MCF 10A (cell line): ENCODE data around the gene CDIP1. TPM values are rescaled to one million over a fixed set of nuclear protein-coding genes. Genes with fewer than 3 reads are reported as not detected.

Experiments
- BruUV-seq: library from RNA; stranded (reverse); fragments of 400-500 nt; replicated peaks from 2 replicates; lab custom pipeline; 2021; lab: Mats Ljungman, UMichigan
- CTCF ChIA-PET: fragments of 300-600 bp; sonication (Branson Sonifier 250); formaldehyde crosslinking; extraction: SDS; loops from one replicate; lab custom pipeline; 2021; ENCODE audit warnings: antibody characterized with exemption, inconsistent platforms; lab: Yijun Ruan, JAX
- POLR2A ChIA-PET: fragments of 300-600, 350-650 bp; sonication (Branson Sonifier 250); formaldehyde crosslinking; extraction: SDS; loops from one replicate; lab custom pipeline; 2020; ENCODE audit warnings: antibody characterized with exemption, inconsistent platforms; lab: Yijun Ruan, JAX
- DNase-seq: peaks from one replicate; pipeline ENCODE4 v3.0.0-alpha.2; 2018; ENCODE audit not compliant: unreplicated experiment
- H3K27ac Mint-ChIP-seq: one replicate; pipeline ENCODE4 v1.8.0; 2022; ENCODE audit warnings: mild to moderate bottlenecking, low read depth, mixed read lengths; ENCODE audit not compliant: unreplicated experiment
- H3K27me3 Mint-ChIP-seq: one replicate; pipeline ENCODE4 v1.8.0; 2022; ENCODE audit warnings: mixed read lengths; ENCODE audit not compliant: insufficient read depth, unreplicated experiment
- H3K36me3 Mint-ChIP-seq: one replicate; pipeline ENCODE4 v1.8.0; 2022; ENCODE audit warnings: mild to moderate bottlenecking, moderate library complexity, mixed read lengths; ENCODE audit not compliant: insufficient read depth, unreplicated experiment
- H3K4me1 Mint-ChIP-seq: one replicate; pipeline ENCODE4 v1.8.0; 2022; ENCODE audit warnings: mixed read lengths; ENCODE audit not compliant: insufficient read depth, unreplicated experiment
- H3K4me3 Mint-ChIP-seq: one replicate; pipeline ENCODE4 v1.8.0; 2022; ENCODE audit warnings: mild to moderate bottlenecking, moderate library complexity, mixed read lengths; ENCODE audit not compliant: unreplicated experiment
- H3K9me3 Mint-ChIP-seq: one replicate; pipeline ENCODE4 v1.8.0; 2022; ENCODE audit warnings: mixed read lengths; ENCODE audit not compliant: unreplicated experiment
- intact Hi-C: fragments of 100-400 bp; cut with micrococcal nuclease; formaldehyde crosslinking; loops from 2 replicates; pipeline ENCODE4 v1.14.1; 2022
- total RNA-seq: library from RNA; stranded (reverse); gene quantifications from 2 replicates; pipeline ENCODE4 v1.2.3, GENCODE V29; 2022
- TF ChIP-seq, protein P1 (sequence below): fragments of 200-600 bp; IDR thresholded peaks from one replicate; pipeline ENCODE4 v1.8.0; 2022; ENCODE audit warnings: antibody characterized with exemption, mild to moderate bottlenecking; ENCODE audit not compliant: unreplicated experiment

The CDIP1 gene
- total RNA-seq, 1 experiment from 2014 or later: 6.0 TPM

- no peak for DNase-seq
- intact Hi-C loops: no loop called here
- POLR2A ChIA-PET: no interaction called here
- CTCF ChIA-PET: interaction anchor here (0.9 to 1.7 kb wide), 2 partner anchors 21 to 47 kb away, joined by 3 to 5 read pairs; no protein-coding TSS in a partner anchor
- H3K36me3 Mint-ChIP-seq: no peaks in the 10 kb centered on the region
- no peaks in the 10 kb centered on the region for H3K4me1 Mint-ChIP-seq
- no peaks in the 10 kb centered on the region for H3K27me3 Mint-ChIP-seq
- H3K27ac Mint-ChIP-seq: no peak overlapping the region
- BruUV-seq: no TSS peak
- TF ChIP-seq, protein P1, sequence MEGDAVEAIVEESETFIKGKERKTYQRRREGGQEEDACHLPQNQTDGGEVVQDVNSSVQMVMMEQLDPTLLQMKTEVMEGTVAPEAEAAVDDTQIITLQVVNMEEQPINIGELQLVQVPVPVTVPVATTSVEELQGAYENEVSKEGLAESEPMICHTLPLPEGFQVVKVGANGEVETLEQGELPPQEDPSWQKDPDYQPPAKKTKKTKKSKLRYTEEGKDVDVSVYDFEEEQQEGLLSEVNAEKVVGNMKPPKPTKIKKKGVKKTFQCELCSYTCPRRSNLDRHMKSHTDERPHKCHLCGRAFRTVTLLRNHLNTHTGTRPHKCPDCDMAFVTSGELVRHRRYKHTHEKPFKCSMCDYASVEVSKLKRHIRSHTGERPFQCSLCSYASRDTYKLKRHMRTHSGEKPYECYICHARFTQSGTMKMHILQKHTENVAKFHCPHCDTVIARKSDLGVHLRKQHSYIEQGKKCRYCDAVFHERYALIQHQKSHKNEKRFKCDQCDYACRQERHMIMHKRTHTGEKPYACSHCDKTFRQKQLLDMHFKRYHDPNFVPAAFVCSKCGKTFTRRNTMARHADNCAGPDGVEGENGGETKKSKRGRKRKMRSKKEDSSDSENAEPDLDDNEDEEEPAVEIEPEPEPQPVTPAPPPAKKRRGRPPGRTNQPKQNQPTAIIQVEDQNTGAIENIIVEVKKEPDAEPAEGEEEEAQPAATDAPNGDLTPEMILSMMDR: no peak
- no peak overlapping the region for H3K4me3 Mint-ChIP-seq
- H3K9me3 Mint-ChIP-seq: no peaks in the 10 kb centered on the region
Observed at GRCh38 chr16:4564661-4565267, 26.2 kb upstream of the CDIP1 start.

- CTCF ChIA-PET: interaction anchor here (0.6 to 1.9 kb wide), 3 partner anchors 11 to 14 kb away, joined by 3 to 5 read pairs (median 3); no protein-coding TSS in a partner anchor
Observed at GRCh38 chr16:4561596-4561995, 23.0 kb upstream of the CDIP1 start.

GRCh38 chr16:4557973-4558372, 19.4 kb upstream of the CDIP1 start:
- intact Hi-C loops: no loop called here
- Mint-ChIP-seq H3K36me3 (no peaks in the 10 kb centered on the region), H3K27me3 (no peaks in the 10 kb centered on the region), H3K9me3 (no peaks in the 10 kb centered on the region), H3K4me3 (no peak overlapping the region), H3K27ac (no peak overlapping the region), H3K4me1 (no peaks in the 10 kb centered on the region)
- BruUV-seq: no TSS peak
- CTCF ChIA-PET: interaction anchor here (0.7 to 2.2 kb wide), 4 partner anchors 10 to 50 kb away, joined by 3 to 8 read pairs (median 4); no protein-coding TSS in a partner anchor
- TF ChIP-seq, protein P1: no peak
- POLR2A ChIA-PET: no interaction called here
- no peak for DNase-seq

More at GRCh38 chr16:4561596-4561995, 23.0 kb upstream of the CDIP1 start:
- H3K27me3 Mint-ChIP-seq: no peaks in the 10 kb centered on the region
- H3K36me3 Mint-ChIP-seq: no peaks in the 10 kb centered on the region
- H3K27ac Mint-ChIP-seq: no peak overlapping the region
- no peak overlapping the region for H3K4me3 Mint-ChIP-seq
- H3K9me3 Mint-ChIP-seq: no peaks in the 10 kb centered on the region
- intact Hi-C loops: no loop called here
- DNase-seq: no peak
- POLR2A ChIA-PET: no interaction called here
- no TSS peak for BruUV-seq
- no peaks in the 10 kb centered on the region for H3K4me1 Mint-ChIP-seq
- TF ChIP-seq, protein P1: no peak

GRCh38 chr16:4556580-4556979, 18.0 kb upstream of the CDIP1 start:
- POLR2A ChIA-PET: interaction anchor here (0.6 to 1.1 kb wide), 3 partner anchors 21 to 57 kb away, joined by 3 to 4 read pairs (median 4); no protein-coding TSS in a partner anchor
- TF ChIP-seq, protein P1: no peak
- Mint-ChIP-seq H3K36me3 (no peaks in the 10 kb centered on the region), H3K27ac (no peak overlapping the region), H3K9me3 (no peaks in the 10 kb centered on the region), H3K27me3 (peaks cover 10% of the 10 kb centered on the region), H3K4me3 (no peak overlapping the region), H3K4me1 (no peaks in the 10 kb centered on the region)
- intact Hi-C loops: no loop called here
- no TSS peak for BruUV-seq
- CTCF ChIA-PET: interaction anchor here (0.6 to 2.2 kb wide), 7 partner anchors 8 to 1512 kb away, joined by 3 to 8 read pairs (median 4); no protein-coding TSS in a partner anchor
- no peak for DNase-seq
